Neuronal stem cell (in vitro differentiated cells): Measurements from ENCODE around the gene NOS1AP.
A peak's percentile ranks its signal among the peaks of the same experiment; 100 is the strongest.

ENCODE experiments used
- DNase-seq: peaks from one replicate; pipeline ENCODE4 v3.0.0-alpha.2; 2013; ENCODE audit warnings: low spot score
- H2AFZ ChIP-seq: one replicate; pipeline ENCODE4 v1.6.1; 2013; ENCODE audit warnings: mild to moderate bottlenecking, low read length, inconsistent platforms
- H2AK5ac ChIP-seq: 2 replicates; pipeline ENCODE4 v1.6.1; 2013; ENCODE audit warnings: low read depth, mild to moderate bottlenecking, inconsistent platforms, low read length, moderate library complexity, mixed read lengths
- H2BK120ac ChIP-seq: 2 replicates; pipeline ENCODE4 v1.6.1; 2013; ENCODE audit warnings: low read depth, mild to moderate bottlenecking, inconsistent platforms, low read length, moderate library complexity, mixed read lengths
- H2BK12ac ChIP-seq: one replicate; pipeline ENCODE4 v1.6.1; 2013; ENCODE audit warnings: low read length, inconsistent platforms
- H2BK15ac ChIP-seq: 2 replicates; pipeline ENCODE4 v1.6.1; 2013; ENCODE audit warnings: mild to moderate bottlenecking, low read length, inconsistent platforms, mixed read lengths
- H2BK5ac ChIP-seq: one replicate; pipeline ENCODE4 v1.6.1; 2013; ENCODE audit warnings: inconsistent platforms, mild to moderate bottlenecking, low read length, moderate library complexity
- H3K14ac ChIP-seq: one replicate; pipeline ENCODE4 v1.6.1; 2013; ENCODE audit warnings: low read length, inconsistent platforms
- H3K18ac ChIP-seq: 2 replicates; pipeline ENCODE4 v1.6.1; 2013; ENCODE audit warnings: low read length, inconsistent platforms
- H3K23ac ChIP-seq: 2 replicates; pipeline ENCODE4 v1.6.1; 2013; ENCODE audit warnings: low read depth, mild to moderate bottlenecking, mixed read lengths, low read length, inconsistent platforms; ENCODE audit not compliant: poor library complexity
- H3K27ac ChIP-seq: replicated peaks from 3 replicates; pipeline ENCODE4 v1.5.1; 2013; ENCODE audit warnings: low read length, inconsistent platforms
- H3K27me3 ChIP-seq, 3 experiments: 2 replicates each; pipeline ENCODE4 v1.6.1; 2013; ENCODE audit warnings: low read length in 3 of 3, mild to moderate bottlenecking in 2 of 3, inconsistent platforms in 1 of 3, low read depth in 1 of 3, mixed read lengths in 1 of 3, moderate library complexity in 1 of 3; ENCODE audit not compliant: control insufficient read depth in 3 of 3, insufficient read depth in 3 of 3
- H3K36me3 ChIP-seq, 2 donors: replicated peaks in 1 of 2; 2 replicates each; pipeline ENCODE4 v1.6.1; 2013; ENCODE audit warnings: low read length in 2 of 2; ENCODE audit not compliant: control insufficient read depth in 2 of 2, insufficient read depth in 2 of 2
- H3K4ac ChIP-seq: 2 replicates; pipeline ENCODE4 v1.6.1; 2013; ENCODE audit warnings: inconsistent platforms, mild to moderate bottlenecking, low read length, moderate library complexity
- H3K4me1 ChIP-seq, 2 donors: 1 replicate in 1 of 2; 2 replicates in 1 of 2; pipeline ENCODE4 v1.6.1; 2013; ENCODE audit warnings: low read length in 2 of 2, low read depth in 1 of 2; ENCODE audit not compliant: control insufficient read depth in 2 of 2, insufficient read depth in 1 of 2
- H3K4me2 ChIP-seq: one replicate; pipeline ENCODE4 v1.6.1; 2013; ENCODE audit warnings: mild to moderate bottlenecking, low read length, inconsistent platforms; ENCODE audit not compliant: insufficient read depth, poor library complexity, severe bottlenecking
- H3K4me3 ChIP-seq, 2 donors: 2 replicates each; pipeline ENCODE4 v1.5.1; 2013; ENCODE audit warnings: low read length in 2 of 2, mild to moderate bottlenecking in 2 of 2, inconsistent platforms in 1 of 2, moderate library complexity in 1 of 2
- H3K79me1 ChIP-seq: one replicate; pipeline ENCODE4 v1.6.1; 2013; ENCODE audit warnings: low read depth, mild to moderate bottlenecking, inconsistent platforms, low read length, moderate library complexity
- H3K9ac ChIP-seq: one replicate; pipeline ENCODE4 v1.6.1; 2013; ENCODE audit warnings: mild to moderate bottlenecking, low read depth, low read length, inconsistent platforms; ENCODE audit not compliant: poor library complexity
- H3K9me3 ChIP-seq, 2 donors: replicated peaks in 1 of 2; 2 replicates each; pipeline versions ENCODE3 to v1.6.1; 2013; ENCODE audit warnings: low read length in 2 of 2, mild to moderate bottlenecking in 2 of 2, inconsistent platforms in 1 of 2, low read depth in 1 of 2, mixed read lengths in 1 of 2, moderate library complexity in 1 of 2; ENCODE audit not compliant: control insufficient read depth in 2 of 2, insufficient read depth in 1 of 2
- H4K8ac ChIP-seq: one replicate; pipeline ENCODE4 v1.6.1; 2013; ENCODE audit warnings: low read depth, mild to moderate bottlenecking, inconsistent platforms, low read length, moderate library complexity
- H4K91ac ChIP-seq: one replicate; pipeline ENCODE4 v1.6.1; 2013; ENCODE audit warnings: low read length, low read depth, mild to moderate bottlenecking, inconsistent platforms; ENCODE audit not compliant: poor library complexity
- WGBS, 2 donors: extraction: QIAGEN DNeasy Blood & Tissue Kit; methylation state at CpG; one replicate each; pipeline ENCODE4 v1.1.7; 2013; ENCODE audit warnings: missing lambda C conversion rate in 2 of 2, mixed read lengths in 1 of 2; ENCODE audit not compliant: insufficient read length in 2 of 2, insufficient replicate concordance in 1 of 2; ENCODE audit errors: extremely low coverage in 2 of 2; 5-methylcytosine and 5-hydroxymethylcytosine counted together

The NOS1AP gene

DNA sequence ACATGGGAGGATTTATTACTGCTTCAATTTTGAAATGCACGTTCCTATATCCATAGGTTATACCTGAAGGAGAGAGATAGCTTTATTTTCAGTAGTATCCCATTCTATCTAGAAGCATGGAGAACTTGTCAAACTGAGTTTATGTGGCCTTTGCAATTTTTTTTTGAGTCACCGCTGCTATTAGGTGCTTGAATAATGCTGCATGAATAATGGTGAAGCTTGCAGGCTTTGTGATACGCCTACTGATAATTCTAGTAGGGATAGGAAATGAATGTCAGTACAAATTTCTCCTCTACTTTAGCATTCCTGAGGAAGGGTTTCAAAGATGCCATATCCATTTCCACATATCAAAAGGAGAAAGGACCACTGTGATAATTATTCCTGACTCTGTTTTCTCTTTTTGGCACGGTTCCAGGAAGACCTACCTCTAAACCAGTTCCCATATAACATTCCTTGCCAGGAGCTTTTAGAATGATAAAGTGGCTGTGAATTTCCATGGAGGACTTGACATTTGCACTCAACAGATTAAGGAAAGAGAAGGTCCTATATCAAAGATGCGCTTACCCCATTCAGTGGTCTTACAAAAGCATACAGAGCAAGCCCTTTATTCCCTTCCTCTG is 223.7 kb downstream of the NOS1AP start:
- no peaks in the 10 kb centered on the region for H3K27me3 ChIP-seq
- no peaks in the 10 kb centered on the region for H3K9me3 ChIP-seq
- H3K23ac ChIP-seq = no peak overlapping the region
- no peak overlapping the region for H2BK12ac ChIP-seq
- no peak overlapping the region for H4K91ac ChIP-seq
- H3K27ac ChIP-seq = no peak overlapping the region
- H3K4ac ChIP-seq = no peak overlapping the region
- H2AK5ac ChIP-seq = no peak overlapping the region
- no CpG with 5 or more reads among the region's 5 CpGs for WGBS, 2 donors
- H3K4me3 ChIP-seq = no peak overlapping the region
- H3K4me1 ChIP-seq = peaks cover 8 to 20% of the 10 kb centered on the region in 2 donors
- H3K9ac ChIP-seq = no peak overlapping the region
- H2BK120ac ChIP-seq = no peak overlapping the region
- H3K4me2 ChIP-seq = no peak overlapping the region
- no peak overlapping the region for H4K8ac ChIP-seq
- H3K36me3 ChIP-seq = no peaks in the 10 kb centered on the region
- H2BK15ac ChIP-seq = no peak overlapping the region
- H3K14ac ChIP-seq = no peak overlapping the region
- H2BK5ac ChIP-seq = no peak overlapping the region
- no peak overlapping the region for H2AFZ ChIP-seq
- DNase-seq = no peak
- H3K79me1 ChIP-seq = peaks cover 2% of the 10 kb centered on the region
- H3K18ac ChIP-seq = no peak overlapping the region

GRCh38 chr1:162294015-162294414 is 224.5 kb downstream of the NOS1AP start:
- H4K91ac ChIP-seq = no peak overlapping the region
- no peaks in the 10 kb centered on the region for H3K9me3 ChIP-seq
- no peak overlapping the region for H3K27ac ChIP-seq
- no peaks in the 10 kb centered on the region for H3K27me3 ChIP-seq
- no peak overlapping the region for H3K23ac ChIP-seq
- no peak overlapping the region for H3K14ac ChIP-seq
- H2BK120ac ChIP-seq = no peak overlapping the region
- no peak overlapping the region for H3K9ac ChIP-seq
- no peak for DNase-seq
- no peak overlapping the region for H3K4me2 ChIP-seq
- no peak overlapping the region for H2BK15ac ChIP-seq
- H2AFZ ChIP-seq = no peak overlapping the region
- WGBS, 2 donors = no CpG with 5 or more reads among the region's 3 CpGs
- H3K36me3 ChIP-seq = no peaks in the 10 kb centered on the region
- no peak overlapping the region for H3K4me3 ChIP-seq
- H3K79me1 ChIP-seq = peaks cover 2% of the 10 kb centered on the region
- H2BK12ac ChIP-seq = no peak overlapping the region
- H4K8ac ChIP-seq = no peak overlapping the region
- no peak overlapping the region for H3K4ac ChIP-seq
- H3K4me1 ChIP-seq = peaks cover 8 to 20% of the 10 kb centered on the region in 2 donors
- no peak overlapping the region for H2AK5ac ChIP-seq
- no peak overlapping the region for H3K18ac ChIP-seq
- no peak overlapping the region for H2BK5ac ChIP-seq

GRCh38 chr1:162297208-162297607 is 227.7 kb downstream of the NOS1AP start:
- no peak overlapping the region for H2BK120ac ChIP-seq
- H2AFZ ChIP-seq = no peak overlapping the region
- no peak overlapping the region for H3K9ac ChIP-seq
- H2BK12ac ChIP-seq = no peak overlapping the region
- no CpG with 5 or more reads among the region's 4 CpGs for WGBS, 2 donors
- H3K14ac ChIP-seq = no peak overlapping the region
- H3K9me3 ChIP-seq = no peaks in the 10 kb centered on the region
- no peaks in the 10 kb centered on the region for H3K27me3 ChIP-seq
- no peaks in the 10 kb centered on the region for H3K79me1 ChIP-seq
- H3K36me3 ChIP-seq = no peaks in the 10 kb centered on the region
- H3K4ac ChIP-seq = no peak overlapping the region
- no peak overlapping the region for H2BK15ac ChIP-seq
- H4K91ac ChIP-seq = no peak overlapping the region
- H3K4me2 ChIP-seq = no peak overlapping the region
- H2AK5ac ChIP-seq = no peak overlapping the region
- H2BK5ac ChIP-seq = no peak overlapping the region
- no peak overlapping the region for H3K27ac ChIP-seq
- H3K4me3 ChIP-seq = no peak overlapping the region
- peaks cover 15 to 18% of the 10 kb centered on the region in 2 donors for H3K4me1 ChIP-seq
- H4K8ac ChIP-seq = no peak overlapping the region
- no peak for DNase-seq
- peak overlapping the region; percentile 11 for H3K18ac ChIP-seq
- no peak overlapping the region for H3K23ac ChIP-seq

DNA sequence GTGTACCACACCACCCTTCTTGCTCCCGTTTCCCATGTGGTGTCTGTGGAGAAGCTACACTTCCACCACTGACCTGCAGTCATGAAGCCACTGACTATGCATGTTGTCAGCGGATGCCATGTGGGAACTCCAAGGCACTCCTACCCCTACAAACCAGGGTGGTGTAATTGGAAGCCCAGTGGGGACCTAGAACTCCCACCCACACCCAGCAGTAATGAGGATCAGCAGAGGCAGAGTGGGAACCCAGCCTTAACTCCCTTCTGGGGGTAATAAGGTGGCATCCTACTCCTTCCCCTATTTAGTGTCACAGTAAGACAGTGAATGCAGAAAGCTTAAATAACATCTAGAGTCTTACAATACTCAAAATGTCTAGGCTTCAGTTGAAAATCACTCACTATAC is 228.8 kb downstream of the NOS1AP start:
- Histone ChIP-seq H4K91ac (peak overlapping the region; percentile 68), H2BK120ac (no peak overlapping the region), H2AK5ac (peak overlapping the region; percentile 34), H3K9ac (no peak overlapping the region), H2BK15ac (no peak overlapping the region), H3K9me3 (no peaks in the 10 kb centered on the region), H3K18ac (no peak overlapping the region), H3K4me3 (no peak overlapping the region), H3K79me1 (no peaks in the 10 kb centered on the region), H3K27me3 (no peaks in the 10 kb centered on the region), H3K36me3 (no peaks in the 10 kb centered on the region), H3K23ac (no peak overlapping the region), H4K8ac (no peak overlapping the region), H2BK5ac (no peak overlapping the region), H3K4me2 (no peak overlapping the region), H2BK12ac (no peak overlapping the region), H3K4ac (no peak overlapping the region), H3K14ac (no peak overlapping the region), H3K4me1 (peaks cover 7 to 11% of the 10 kb centered on the region in 2 donors), H3K27ac (no peak overlapping the region), H2AFZ (no peak overlapping the region)
- DNase-seq = no peak
- no CpG with 5 or more reads among the region's 2 CpGs for WGBS, 2 donors
